Keratinocyte (primary cell): ENCODE data around the gene HAND1.

Source experiments
- CTCF ChIP-seq, 3 experiments: IDR thresholded peaks in 1 of 3; conservative IDR thresholded peaks in 1 of 3; optimal IDR thresholded peaks in 1 of 3; 2 replicates in 2 of 3; 3 replicates in 1 of 3; pipeline versions ENCODE3 to v1.5.1; 2011; ENCODE audit warnings: low read length in 3 of 3, mild to moderate bottlenecking in 3 of 3, moderate library complexity in 2 of 3, control low read depth in 1 of 3, inconsistent platforms in 1 of 3; ENCODE audit not compliant: insufficient read depth in 2 of 3; ENCODE audit errors: extremely low read depth in 1 of 3
- EZH2 ChIP-seq: IDR thresholded peaks from one replicate; pipeline ENCODE4 v1.6.1; 2012; ENCODE audit warnings: inconsistent platforms, mild to moderate bottlenecking, low read length, moderate library complexity

- TF ChIP-seq CTCF (optimal IDR thresholded peaks at IDR 0.05 in 1 of 3, IDR thresholded peaks at IDR 0.05 in 1 of 3, conservative IDR thresholded peaks at IDR 0.05 in 1 of 3; ENCODE audit: extremely low read depth in 1 of 3, insufficient read depth in 2 of 3, low read length in 3 of 3) (no peak), EZH2 (peak; percentile 94)
These were observed 424 bp downstream of the HAND1 start for GRCh38 chr5:154477382-154478223.
